ENCODE results near the gene TOR1B. TPM values are rescaled to one million over a fixed set of nuclear protein-coding genes. Genes with fewer than 3 reads are reported as not detected.

The TOR1B gene
- total RNA-seq, 1 experiment from 2014 or later, result 19.0 TPM

- no peaks in the 10 kb centered on the region for H3K9me3 ChIP-seq (ENCODE audit: control insufficient read depth in 1 of 2, insufficient read depth in 1 of 2, low read depth in 1 of 2, low read length in 2 of 2)
- H3K4me2 ChIP-seq (ENCODE audit: low read length), result no peak overlapping the region
- H4K20me1 ChIP-seq (ENCODE audit: insufficient read depth), result no peaks in the 10 kb centered on the region
- TF ChIP-seq ZFX (IDR thresholded peaks at IDR 0.05) (no peak), FOSL1 (IDR thresholded peaks at IDR 0.05; ENCODE audit: low read depth) (no peak), CTCF (IDR thresholded peaks at IDR 0.05 in 2 of 3, conservative IDR thresholded peaks at IDR 0.05 in 1 of 3; ENCODE audit: borderline replicate concordance in 1 of 3, insufficient read depth in 1 of 3, low read depth in 2 of 3, low read length in 2 of 3) (no peak), ATF3 (IDR thresholded peaks at IDR 0.05) (no peak), YY1 (IDR thresholded peaks at IDR 0.05; ENCODE audit: extremely low read depth, insufficient replicate concordance, low read depth, low read length) (no peak), TCF7L2 (IDR thresholded peaks at IDR 0.05; ENCODE audit: borderline replicate concordance, extremely low read depth, insufficient read depth, insufficient read length) (no peak), SIN3A (IDR thresholded peaks at IDR 0.05; ENCODE audit: low read depth) (no peak), EZH2phosphoT487 (IDR thresholded peaks at IDR 0.05; ENCODE audit: borderline replicate concordance) (no peak), SP1 (IDR thresholded peaks at IDR 0.05; ENCODE audit: low read depth) (no peak), ELF1 (IDR thresholded peaks at IDR 0.05; ENCODE audit: borderline replicate concordance, low read depth) (no peak), EZH2 (IDR thresholded peaks at IDR 0.05) (no peak), REST (IDR thresholded peaks at IDR 0.05; ENCODE audit: low read depth) (no peak)
- no peak overlapping the region for H2AFZ ChIP-seq (ENCODE audit: low read depth, low read length, poor library complexity, severe bottlenecking)
- ChIA-PET POLR2A (no interaction called here), RAD21 (ENCODE audit: low non-redundant PET in 1 of 2, low total read pairs in 2 of 2, uncharacterized antibody in 2 of 2, unreplicated experiment in 2 of 2) (no interaction called here), CTCF (no interaction called here)
- no peak overlapping the region for H3K27ac ChIP-seq (ENCODE audit: low read depth, low read length)
- H3K79me2 ChIP-seq (ENCODE audit: insufficient read depth, low read length), result no peaks in the 10 kb centered on the region
- no peak overlapping the region for H3K9ac ChIP-seq (ENCODE audit: low read length)
- H3K4me1 ChIP-seq (ENCODE audit: control insufficient read depth in 1 of 2, insufficient read depth in 2 of 2, low read length in 2 of 2), result no peaks in the 10 kb centered on the region
- DNase-seq (ENCODE audit: low read depth, low spot score), result no peak
- no peak for ATAC-seq
- BruUV-seq (replicated peaks), result no TSS peak
- H3K4me3 ChIP-seq (replicated peaks in 1 of 2; ENCODE audit: low read depth in 1 of 2, low read length in 2 of 2), result no peak overlapping the region
- peaks cover 0 to 3% of the 10 kb centered on the region in 2 experiments; a peak in 1 of 4 replicates for H3K36me3 ChIP-seq (ENCODE audit: control insufficient read depth in 1 of 2, insufficient read depth in 2 of 2, low read length in 2 of 2)
- no peaks in the 10 kb centered on the region for H3K27me3 ChIP-seq (ENCODE audit: insufficient read depth, low read length)
- intact Hi-C loops (cut with micrococcal nuclease), result no loop called here
- H3K9me2 ChIP-seq (ENCODE audit: insufficient read depth), result no peaks in the 10 kb centered on the region
Measured at GRCh38 chr9:129858167-129858962, 55.4 kb downstream of the TOR1B start.
